Measurements from ENCODE around the gene FBLN1. TPM values are rescaled to one million over a fixed set of nuclear protein-coding genes. Genes with fewer than 3 reads are reported as not detected.

Gene FBLN1
- total and polyA plus RNA-seq, 2 of the 13 experiments (the other 11 are each of a cell fraction or from before 2014, with no cell fraction given) = 37.3 to 103 TPM

GRCh38 chr22:45638834-45639746, 136.4 kb downstream of the FBLN1 start (continued):
- TF ChIP-seq ZSCAN31 (CRISPR knock-in tag; IDR thresholded peaks at IDR 0.05; ENCODE audit: low read depth) = no peak
- TF ChIP-seq ZNF598 (CRISPR knock-in tag; IDR thresholded peaks at IDR 0.05; ENCODE audit: borderline replicate concordance) = no peak
- TF ChIP-seq NFYB (CRISPR knock-in tag; IDR thresholded peaks at IDR 0.05) = no peak
- TF ChIP-seq HOMEZ (CRISPR knock-in tag; IDR thresholded peaks at IDR 0.05; ENCODE audit: low read depth) = no peak
- TF ChIP-seq ZNF496 (CRISPR knock-in tag; IDR thresholded peaks at IDR 0.05; ENCODE audit: insufficient replicate concordance) = no peak
- TF ChIP-seq ZNF614 (CRISPR knock-in tag; IDR thresholded peaks at IDR 0.05; ENCODE audit: borderline replicate concordance) = 0 out of 2 replicates have a peak, but pooled peaks have one; percentile 35
- TF ChIP-seq PATZ1 (CRISPR knock-in tag; IDR thresholded peaks at IDR 0.05) = peak; percentile 62; the same call in 1 of the 2 replicates
- peak; percentile 24; the same call in 1 of the 2 replicates for TF ChIP-seq HDAC2 (CRISPR knock-in tag; IDR thresholded peaks at IDR 0.05)
- peak; percentile 78 for TF ChIP-seq CEBPG (CRISPR knock-in tag; IDR thresholded peaks at IDR 0.05)
- TF ChIP-seq U2AF1 (optimal IDR thresholded peaks at IDR 0.05; ENCODE audit: low read depth, low read length) = no peak
- no peak for TF ChIP-seq ZBTB4 (CRISPR knock-in tag; IDR thresholded peaks at IDR 0.05; ENCODE audit: borderline replicate concordance)
- no peak for TF ChIP-seq KDM5A (IDR thresholded peaks at IDR 0.05; ENCODE audit: borderline replicate concordance, low read length)
- TF ChIP-seq ZFP1 (CRISPR knock-in tag; IDR thresholded peaks at IDR 0.05) = no peak
- peak; percentile 57; the same call in 1 of the 2 replicates for TF ChIP-seq MAX (IDR thresholded peaks at IDR 0.05)
- no peak for TF ChIP-seq ZNF513 (CRISPR knock-in tag; conservative IDR thresholded peaks at IDR 0.05)
- no peak for TF ChIP-seq GZF1 (CRISPR knock-in tag; IDR thresholded peaks at IDR 0.05)
- TF ChIP-seq SATB2 (CRISPR knock-in tag; IDR thresholded peaks at IDR 0.05) = no peak
- TF ChIP-seq FOSL2 (CRISPR knock-in tag; IDR thresholded peaks at IDR 0.05) = peak; percentile 86
- peak; percentile 30 for TF ChIP-seq CTCF (CRISPR knock-in tag; IDR thresholded peaks at IDR 0.05)

Data from HepG2 (cell line).